Measurements from ENCODE around the gene TTC3. TPM values are rescaled to one million over a fixed set of nuclear protein-coding genes. Genes with fewer than 3 reads are reported as not detected.
A peak's percentile ranks its signal among the peaks of the same experiment; 100 is the strongest.

TTC3 gene
- total and polyA plus RNA-seq, 2 experiments from 2014 or later = 87.7 to 170 TPM

DNA sequence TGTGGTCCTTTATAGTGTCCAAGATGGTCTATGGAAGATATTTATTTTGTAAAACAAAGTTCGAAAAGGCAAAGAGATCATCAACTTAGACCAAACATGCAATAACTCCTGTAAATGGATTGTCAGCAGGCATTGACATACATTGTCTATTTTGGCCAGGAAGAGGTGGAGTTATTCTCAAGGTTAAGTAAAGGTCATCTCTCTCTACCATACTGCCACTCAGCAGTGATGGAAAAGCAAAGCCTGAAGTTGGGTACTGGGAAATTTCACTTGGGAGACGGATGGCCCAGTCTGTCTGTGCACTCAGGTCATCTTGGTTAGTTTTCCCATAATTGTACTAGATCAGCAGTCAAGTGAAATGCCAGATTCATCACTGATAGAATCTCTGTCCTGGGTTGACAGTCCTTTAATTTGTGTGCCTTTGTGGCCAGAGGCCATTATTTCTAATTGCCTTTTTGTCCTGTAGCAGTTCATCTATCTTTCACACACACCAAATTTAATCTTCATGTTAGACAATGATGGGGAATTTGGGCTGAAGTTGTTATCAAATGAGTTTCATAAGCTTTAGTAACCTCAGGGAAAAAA is 17.7 kb upstream of the TTC3 start:
- DNase-seq (ENCODE audit: low read depth in 1 of 2, low spot score in 1 of 2) = no peak
- Histone ChIP-seq H3K4me3 (no peak overlapping the region), H3K36me3 (no peaks in the 10 kb centered on the region), H3K9me3 (ENCODE audit: low read depth) (no peaks in the 10 kb centered on the region), H3K27ac (no peak overlapping the region), H3K27me3 (no peaks in the 10 kb centered on the region), H3K4me1 (ENCODE audit: low read depth) (peaks cover under 1% of the 10 kb centered on the region)
- TF ChIP-seq, protein P1, sequence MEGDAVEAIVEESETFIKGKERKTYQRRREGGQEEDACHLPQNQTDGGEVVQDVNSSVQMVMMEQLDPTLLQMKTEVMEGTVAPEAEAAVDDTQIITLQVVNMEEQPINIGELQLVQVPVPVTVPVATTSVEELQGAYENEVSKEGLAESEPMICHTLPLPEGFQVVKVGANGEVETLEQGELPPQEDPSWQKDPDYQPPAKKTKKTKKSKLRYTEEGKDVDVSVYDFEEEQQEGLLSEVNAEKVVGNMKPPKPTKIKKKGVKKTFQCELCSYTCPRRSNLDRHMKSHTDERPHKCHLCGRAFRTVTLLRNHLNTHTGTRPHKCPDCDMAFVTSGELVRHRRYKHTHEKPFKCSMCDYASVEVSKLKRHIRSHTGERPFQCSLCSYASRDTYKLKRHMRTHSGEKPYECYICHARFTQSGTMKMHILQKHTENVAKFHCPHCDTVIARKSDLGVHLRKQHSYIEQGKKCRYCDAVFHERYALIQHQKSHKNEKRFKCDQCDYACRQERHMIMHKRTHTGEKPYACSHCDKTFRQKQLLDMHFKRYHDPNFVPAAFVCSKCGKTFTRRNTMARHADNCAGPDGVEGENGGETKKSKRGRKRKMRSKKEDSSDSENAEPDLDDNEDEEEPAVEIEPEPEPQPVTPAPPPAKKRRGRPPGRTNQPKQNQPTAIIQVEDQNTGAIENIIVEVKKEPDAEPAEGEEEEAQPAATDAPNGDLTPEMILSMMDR (IDR thresholded peaks at IDR 0.05; ENCODE audit: low read depth, low read length) = no peak

DNA sequence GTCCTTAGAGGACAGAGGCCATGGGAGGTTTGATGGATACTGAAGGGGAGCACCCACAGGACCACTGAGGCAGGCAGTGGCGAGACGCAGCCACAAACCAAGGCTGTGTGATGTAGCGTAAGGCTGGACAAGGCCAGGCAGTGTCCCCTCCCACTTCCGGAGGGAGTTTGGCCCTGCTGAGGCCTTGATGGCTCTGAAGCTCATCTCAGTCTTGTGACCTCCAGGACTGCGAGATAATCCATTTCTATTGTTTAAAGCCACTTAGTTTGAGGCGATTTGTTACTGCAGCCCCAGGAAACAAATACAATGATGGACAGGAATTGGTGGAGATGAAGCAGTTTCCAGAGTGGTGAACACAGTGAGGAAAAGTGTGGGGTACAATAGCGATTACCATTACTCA is 15.4 kb upstream of the TTC3 start:
- no peak overlapping the region for H3K4me3 ChIP-seq
- no peak for DNase-seq (ENCODE audit: low read depth in 1 of 2, low spot score in 1 of 2)
- TF ChIP-seq, protein P1 (IDR thresholded peaks at IDR 0.05; ENCODE audit: low read depth, low read length) = no peak
- no peaks in the 10 kb centered on the region for H3K9me3 ChIP-seq (ENCODE audit: low read depth)
- peaks cover 3% of the 10 kb centered on the region for H3K4me1 ChIP-seq (ENCODE audit: low read depth)
- H3K27me3 ChIP-seq = no peaks in the 10 kb centered on the region
- no peak overlapping the region for H3K27ac ChIP-seq
- no peaks in the 10 kb centered on the region for H3K36me3 ChIP-seq

DNA sequence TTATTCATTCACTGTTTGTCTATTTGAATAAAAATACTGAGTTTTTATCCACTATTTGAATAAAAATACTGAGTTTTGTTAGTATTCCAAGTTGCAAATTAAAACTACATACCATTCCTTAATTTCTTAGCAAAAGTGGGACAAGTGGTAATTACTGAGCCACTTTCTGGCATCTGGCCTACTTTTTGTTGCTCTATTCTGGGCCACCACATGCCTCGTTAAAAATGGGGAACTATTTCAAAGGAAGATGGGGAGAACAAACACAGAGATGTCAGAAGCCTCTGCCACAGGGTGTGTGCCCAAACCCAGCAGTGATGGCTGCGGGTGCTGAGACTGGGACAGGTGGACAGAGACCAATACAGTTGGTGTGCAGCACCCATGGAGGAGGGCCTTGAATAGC is 14.8 kb upstream of the TTC3 start:
- Histone ChIP-seq H3K27ac (no peak overlapping the region), H3K9me3 (ENCODE audit: low read depth) (no peaks in the 10 kb centered on the region), H3K36me3 (no peaks in the 10 kb centered on the region), H3K27me3 (no peaks in the 10 kb centered on the region), H3K4me1 (ENCODE audit: low read depth) (peaks cover 3% of the 10 kb centered on the region), H3K4me3 (no peak overlapping the region)
- TF ChIP-seq, protein P1 (IDR thresholded peaks at IDR 0.05; ENCODE audit: low read depth, low read length) = no peak
- no peak for DNase-seq (ENCODE audit: low read depth in 1 of 2, low spot score in 1 of 2)

DNA sequence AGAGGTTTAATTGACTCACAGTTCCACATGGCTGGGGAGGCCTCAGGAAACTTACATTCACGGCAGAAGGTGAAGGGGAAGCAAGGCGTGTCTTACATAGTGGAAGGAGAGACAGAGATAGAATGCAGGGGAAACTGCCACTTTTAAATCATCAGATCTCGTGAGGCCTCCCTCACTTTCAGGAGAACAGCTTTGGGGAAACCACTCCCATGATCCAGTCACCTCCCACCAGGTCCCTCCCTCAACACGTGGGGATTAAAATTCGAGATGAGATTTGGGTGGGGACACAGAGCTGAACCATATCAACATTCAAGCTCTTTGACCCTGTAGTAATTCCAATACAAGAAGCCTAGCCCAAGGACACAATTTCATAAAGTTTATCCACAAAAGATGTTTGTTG is 13.9 kb upstream of the TTC3 start:
- H3K4me1 ChIP-seq (ENCODE audit: low read depth) = peaks cover 3% of the 10 kb centered on the region
- DNase-seq (ENCODE audit: low read depth in 1 of 2, low spot score in 1 of 2) = no peak
- no peak overlapping the region for H3K27ac ChIP-seq
- no peaks in the 10 kb centered on the region for H3K9me3 ChIP-seq (ENCODE audit: low read depth)
- H3K27me3 ChIP-seq = no peaks in the 10 kb centered on the region
- TF ChIP-seq, protein P1 (IDR thresholded peaks at IDR 0.05; ENCODE audit: low read depth, low read length) = no peak
- no peak overlapping the region for H3K4me3 ChIP-seq
- H3K36me3 ChIP-seq = no peaks in the 10 kb centered on the region

DNA sequence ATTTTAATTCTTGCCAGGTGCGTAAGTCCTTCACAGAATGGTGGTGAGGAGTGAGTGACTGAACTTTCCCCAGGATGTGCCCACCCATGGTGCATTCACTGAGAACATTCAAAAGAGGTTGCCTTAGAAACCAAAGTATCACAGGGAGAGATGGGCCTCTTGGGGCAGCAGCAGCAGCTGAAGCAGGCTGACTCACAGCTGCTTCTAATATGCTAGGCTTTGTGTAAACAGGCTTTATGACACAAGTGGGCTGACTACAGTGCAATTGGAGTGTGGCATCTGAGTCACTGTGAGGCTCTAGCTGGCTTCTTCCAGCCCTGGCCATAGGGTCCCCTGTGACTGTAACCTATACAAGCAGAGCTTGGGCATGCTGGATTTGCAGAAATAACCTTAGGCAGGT is 12.8 kb upstream of the TTC3 start:
- Histone ChIP-seq H3K27ac (no peak overlapping the region), H3K27me3 (no peaks in the 10 kb centered on the region), H3K4me1 (ENCODE audit: low read depth) (peaks cover 3% of the 10 kb centered on the region), H3K36me3 (peaks cover 3% of the 10 kb centered on the region), H3K4me3 (no peak overlapping the region), H3K9me3 (ENCODE audit: low read depth) (no peaks in the 10 kb centered on the region)
- TF ChIP-seq, protein P1 (IDR thresholded peaks at IDR 0.05; ENCODE audit: low read depth, low read length) = peak; percentile 25
- peak; percentile 28 to 89 for DNase-seq (ENCODE audit: low read depth in 1 of 2, low spot score in 1 of 2)
